ENCODE results near the gene GSDME. TPM values are rescaled to one million over a fixed set of nuclear protein-coding genes. Genes with fewer than 3 reads are reported as not detected.
A peak's percentile ranks its signal among the peaks of the same experiment; 100 is the strongest.
"Not testable (repeated sequence)": the region's sequence is repeated elsewhere in the genome, so short reads cannot be mapped to it uniquely, and the experiment has no call there.

The GSDME gene
- total RNA-seq, 1 donor from 2014 or later: 63.7 TPM

DNA sequence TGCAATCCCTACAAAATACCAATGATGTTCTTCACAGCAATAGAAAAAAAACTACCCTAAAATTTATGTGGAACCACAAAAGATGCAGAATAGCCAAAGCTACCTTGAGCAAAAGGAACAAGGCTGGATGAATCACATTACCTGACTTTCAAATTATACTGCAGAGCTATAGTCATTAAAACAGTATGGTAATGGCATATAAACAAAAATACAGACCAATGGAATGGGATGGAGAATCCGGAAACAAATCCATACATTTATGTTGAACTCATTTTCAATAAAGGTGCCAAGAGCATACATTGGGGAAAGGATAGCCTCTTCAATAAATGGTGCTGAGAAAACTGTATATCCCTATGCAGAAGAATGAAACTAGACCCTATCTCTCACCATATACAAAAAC, 18.7 kb downstream of the GSDME start:
- peaks cover 7% of the 10 kb centered on the region for H3K36me3 ChIP-seq (ENCODE audit: control insufficient read depth, insufficient read depth, low read length)
- TF ChIP-seq, protein P1, sequence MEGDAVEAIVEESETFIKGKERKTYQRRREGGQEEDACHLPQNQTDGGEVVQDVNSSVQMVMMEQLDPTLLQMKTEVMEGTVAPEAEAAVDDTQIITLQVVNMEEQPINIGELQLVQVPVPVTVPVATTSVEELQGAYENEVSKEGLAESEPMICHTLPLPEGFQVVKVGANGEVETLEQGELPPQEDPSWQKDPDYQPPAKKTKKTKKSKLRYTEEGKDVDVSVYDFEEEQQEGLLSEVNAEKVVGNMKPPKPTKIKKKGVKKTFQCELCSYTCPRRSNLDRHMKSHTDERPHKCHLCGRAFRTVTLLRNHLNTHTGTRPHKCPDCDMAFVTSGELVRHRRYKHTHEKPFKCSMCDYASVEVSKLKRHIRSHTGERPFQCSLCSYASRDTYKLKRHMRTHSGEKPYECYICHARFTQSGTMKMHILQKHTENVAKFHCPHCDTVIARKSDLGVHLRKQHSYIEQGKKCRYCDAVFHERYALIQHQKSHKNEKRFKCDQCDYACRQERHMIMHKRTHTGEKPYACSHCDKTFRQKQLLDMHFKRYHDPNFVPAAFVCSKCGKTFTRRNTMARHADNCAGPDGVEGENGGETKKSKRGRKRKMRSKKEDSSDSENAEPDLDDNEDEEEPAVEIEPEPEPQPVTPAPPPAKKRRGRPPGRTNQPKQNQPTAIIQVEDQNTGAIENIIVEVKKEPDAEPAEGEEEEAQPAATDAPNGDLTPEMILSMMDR (IDR thresholded peaks at IDR 0.05; ENCODE audit: insufficient read depth, low read length, severe bottlenecking): no peak
- no peaks in the 10 kb centered on the region for H3K27me3 ChIP-seq (ENCODE audit: control insufficient read depth, insufficient read depth, low read length)
- H3K4me3 ChIP-seq (ENCODE audit: low read depth, low read length): no peak overlapping the region
- FAIRE-seq (no peak), DNase-seq (ENCODE audit: low read depth) (no peak)

DNA sequence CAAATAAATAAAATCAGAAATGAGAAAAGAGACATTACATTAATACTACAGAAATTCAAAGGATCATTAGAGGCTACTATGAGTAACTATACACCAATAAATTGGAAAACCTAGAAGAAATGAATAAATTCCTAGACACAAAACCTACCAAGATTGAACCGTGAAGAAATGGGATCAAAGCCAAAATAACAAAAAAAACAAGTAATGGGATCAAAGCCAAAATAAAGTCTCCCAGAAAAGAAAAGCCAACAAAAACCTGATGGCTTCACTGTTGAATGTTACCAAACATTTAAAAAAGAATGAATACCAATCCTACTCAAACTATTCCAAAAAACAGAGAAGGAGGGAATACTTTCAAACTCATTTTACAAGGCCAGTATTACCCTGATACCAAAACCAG, 20.0 kb downstream of the GSDME start:
- H3K4me3 ChIP-seq (ENCODE audit: low read depth, low read length): no peak overlapping the region
- no peak for DNase-seq (ENCODE audit: low read depth)
- H3K36me3 ChIP-seq (ENCODE audit: control insufficient read depth, insufficient read depth, low read length): peaks cover 5% of the 10 kb centered on the region
- FAIRE-seq: no peak
- H3K27me3 ChIP-seq (ENCODE audit: control insufficient read depth, insufficient read depth, low read length): no peaks in the 10 kb centered on the region
- TF ChIP-seq, protein P1 (IDR thresholded peaks at IDR 0.05; ENCODE audit: insufficient read depth, low read length, severe bottlenecking): no peak

DNA sequence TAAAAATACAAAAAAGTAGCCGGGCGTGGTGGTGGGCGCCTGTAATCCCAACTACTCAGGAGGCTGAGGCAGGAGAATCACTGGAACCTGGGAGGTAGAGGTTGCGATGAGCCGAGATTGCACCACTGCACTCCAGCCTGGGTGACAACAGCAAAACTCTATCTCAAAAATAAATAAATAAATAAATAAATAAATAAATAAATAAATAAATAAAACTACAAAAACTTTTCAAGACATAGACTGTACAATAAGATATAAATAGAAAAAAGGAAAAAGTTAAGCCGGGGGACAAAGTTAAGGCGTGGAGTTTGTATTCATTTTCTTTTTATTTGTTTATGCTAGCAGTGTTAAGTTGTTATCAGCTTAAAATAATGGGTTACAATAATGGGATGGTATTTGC, 21.7 kb downstream of the GSDME start:
- DNase-seq (ENCODE audit: low read depth); FAIRE-seq: not testable (repeated sequence)

DNA sequence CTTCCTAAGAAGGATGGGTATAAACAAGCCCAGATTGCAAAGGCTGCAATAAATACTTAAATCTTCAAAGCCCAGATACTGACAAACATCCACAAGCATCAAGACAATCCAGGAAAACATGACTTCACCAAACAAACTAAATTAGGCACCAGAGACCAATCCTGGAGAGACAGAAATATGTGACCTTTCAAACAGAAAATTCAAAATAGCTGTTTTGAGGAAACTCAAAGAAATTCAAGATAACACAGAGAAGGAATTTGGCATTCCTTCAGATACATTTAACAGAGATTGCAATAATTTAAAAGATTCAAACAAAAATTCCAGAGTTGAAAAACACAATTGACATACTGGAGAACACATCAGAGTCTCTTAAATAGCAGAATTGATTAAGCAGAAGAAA, 23.0 kb downstream of the GSDME start:
- FAIRE-seq: no peak
- TF ChIP-seq, protein P1 (IDR thresholded peaks at IDR 0.05; ENCODE audit: insufficient read depth, low read length, severe bottlenecking): no peak
- Histone ChIP-seq H3K36me3 (ENCODE audit: control insufficient read depth, insufficient read depth, low read length) (peaks cover 6% of the 10 kb centered on the region), H3K27me3 (ENCODE audit: control insufficient read depth, insufficient read depth, low read length) (no peaks in the 10 kb centered on the region), H3K4me3 (ENCODE audit: low read depth, low read length) (no peak overlapping the region)
- no peak for DNase-seq (ENCODE audit: low read depth)

More for the DNA sequence above, 21.7 kb downstream of the GSDME start:
- not testable (repeated sequence) for H3K4me3 ChIP-seq (ENCODE audit: low read depth, low read length); H3K27me3 ChIP-seq (ENCODE audit: control insufficient read depth, insufficient read depth, low read length); H3K36me3 ChIP-seq (ENCODE audit: control insufficient read depth, insufficient read depth, low read length)

DNA sequence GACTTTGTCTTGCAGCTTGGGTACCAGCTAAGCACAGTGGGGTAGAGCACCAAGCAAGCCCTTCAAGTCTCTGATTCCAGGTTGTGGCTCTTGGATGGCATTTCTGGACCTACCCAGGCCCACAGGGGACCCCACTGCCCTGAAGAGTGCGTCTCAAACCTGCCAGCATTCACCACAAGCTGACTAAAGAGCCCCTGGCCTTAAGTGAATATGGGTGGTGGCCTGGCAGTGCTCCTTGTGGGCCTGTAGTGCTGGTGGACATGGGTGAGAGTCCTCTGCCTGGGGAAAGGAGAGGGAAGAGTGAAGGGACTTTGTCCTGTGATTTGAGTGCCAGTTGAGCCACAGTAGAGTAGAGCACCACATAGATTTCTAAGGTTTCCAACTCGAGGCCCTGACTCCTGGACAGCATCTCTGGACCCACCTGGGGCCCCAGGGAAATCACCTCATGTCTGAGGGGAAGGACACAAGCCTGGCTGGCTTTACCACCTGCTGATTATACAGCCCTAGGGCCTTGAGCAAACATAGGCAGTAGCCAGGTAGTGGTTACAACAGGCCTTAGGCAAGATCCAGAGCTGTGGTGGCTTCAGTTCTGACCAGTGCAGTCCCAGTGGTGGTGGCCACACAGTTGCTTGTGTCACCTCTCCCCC, 23.7 kb downstream of the GSDME start:
- H3K4me3 ChIP-seq (ENCODE audit: low read depth, low read length): no peak overlapping the region

DNA sequence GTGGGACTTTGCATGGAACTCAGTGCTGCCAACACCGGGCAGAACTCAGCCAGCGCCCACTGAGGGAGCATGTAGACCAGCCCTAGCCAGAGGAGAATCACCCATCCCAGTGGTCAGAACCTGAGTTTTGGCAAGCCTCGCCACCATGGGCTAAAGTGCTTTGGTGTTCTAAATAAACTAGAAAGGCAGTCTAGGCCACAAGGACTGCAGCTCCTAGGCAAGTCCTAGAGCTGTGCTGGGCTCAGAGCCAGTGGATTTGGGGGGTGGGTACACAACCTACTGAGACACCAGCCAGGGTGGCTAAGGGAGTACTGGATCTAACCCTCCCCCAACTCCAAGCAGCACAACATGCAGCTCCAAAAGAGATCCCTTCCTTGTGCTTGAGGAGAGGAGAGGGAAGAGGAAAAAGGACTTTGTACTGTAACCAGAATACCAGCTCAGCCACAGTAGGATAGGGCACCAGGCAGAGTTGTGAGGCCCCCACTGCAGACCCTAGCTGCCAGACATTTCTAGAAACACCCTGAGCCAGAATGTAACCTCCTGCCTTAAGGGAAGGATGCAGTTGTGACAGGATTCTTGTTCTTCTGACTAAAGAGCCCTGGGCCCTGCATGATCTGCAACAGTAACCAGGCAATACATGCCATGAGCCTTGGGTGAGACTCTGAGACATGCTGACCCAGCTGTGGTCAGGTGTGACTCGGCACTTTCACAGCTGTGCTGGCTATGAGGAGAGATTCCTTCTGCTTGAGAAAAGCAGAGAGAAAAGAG, 24.4 kb downstream of the GSDME start:
- peaks cover 8% of the 10 kb centered on the region for H3K36me3 ChIP-seq (ENCODE audit: control insufficient read depth, insufficient read depth, low read length)
- FAIRE-seq (no peak), DNase-seq (ENCODE audit: low read depth) (peak; percentile 70)
- H3K27me3 ChIP-seq (ENCODE audit: control insufficient read depth, insufficient read depth, low read length): no peaks in the 10 kb centered on the region
- H3K4me3 ChIP-seq (ENCODE audit: low read depth, low read length): no peak overlapping the region
- TF ChIP-seq, protein P1 (IDR thresholded peaks at IDR 0.05; ENCODE audit: insufficient read depth, low read length, severe bottlenecking): no peak

More for the DNA sequence above, 23.7 kb downstream of the GSDME start:
- FAIRE-seq (no peak), DNase-seq (ENCODE audit: low read depth) (no peak)
- TF ChIP-seq, protein P1 (IDR thresholded peaks at IDR 0.05; ENCODE audit: insufficient read depth, low read length, severe bottlenecking): no peak
- Histone ChIP-seq H3K36me3 (ENCODE audit: control insufficient read depth, insufficient read depth, low read length) (peaks cover 6% of the 10 kb centered on the region), H3K27me3 (ENCODE audit: control insufficient read depth, insufficient read depth, low read length) (no peaks in the 10 kb centered on the region)

Data from bronchial epithelial cell (primary cell).